Spleen (tissue), 11 donors: ENCODE results near the gene AVPR2. TPM values are rescaled to one million over a fixed set of nuclear protein-coding genes. Genes with fewer than 3 reads are reported as not detected.

Experiments
- DNase-seq: peaks from one replicate; pipeline ENCODE4 v3.0.0-alpha.2; 2020
- H3K27ac ChIP-seq, 8 donors: fragments of 200-600 bp; sonication (generic) in 7 of 8; 1 replicate in 4 of 8; 2 replicates in 4 of 8; pipeline versions ENCODE4 v1.5.0 to v1.8.0; 2016 to 2021; ENCODE audit warnings: inconsistent platforms in 4 of 8, mild to moderate bottlenecking in 4 of 8, moderate library complexity in 1 of 8
- H3K27me3 ChIP-seq, 7 donors: fragments of 200-600 bp; sonication (generic) in 6 of 7; replicated peaks in 1 of 7; 1 replicate in 4 of 7; 2 replicates in 3 of 7; pipeline versions ENCODE4 v1.5.0 to v1.8.0; 2016 to 2021; ENCODE audit warnings: inconsistent platforms in 3 of 7, mild to moderate bottlenecking in 1 of 7
- H3K36me3 ChIP-seq, 6 donors: fragments of 200-600 bp; sonication (generic) in 5 of 6; 1 replicate in 4 of 6; 2 replicates in 2 of 6; pipeline versions ENCODE4 v1.5.0 to v1.8.0; 2016 to 2021; ENCODE audit warnings: inconsistent platforms in 2 of 6
- H3K4me1 ChIP-seq, 6 donors: fragments of 200-600 bp; sonication (generic) in 5 of 6; 1 replicate in 3 of 6; 2 replicates in 3 of 6; pipeline versions ENCODE4 v1.5.0 to v1.8.0; 2016 to 2021; ENCODE audit warnings: inconsistent platforms in 3 of 6
- H3K4me3 ChIP-seq, 8 donors: fragments of 200-600 bp; sonication (generic) in 7 of 8; 1 replicate in 4 of 8; 2 replicates in 4 of 8; pipeline versions ENCODE4 v1.5.0 to v1.8.0; 2016 to 2021; ENCODE audit warnings: inconsistent platforms in 4 of 8, mild to moderate bottlenecking in 4 of 8, moderate library complexity in 2 of 8
- H3K9me3 ChIP-seq, 8 donors: fragments of 200-600 bp; sonication (generic) in 7 of 8; 1 replicate in 4 of 8; 2 replicates in 4 of 8; pipeline versions ENCODE4 v1.5.0 to v1.8.0; 2016 to 2021; ENCODE audit warnings: inconsistent platforms in 4 of 8
- CTCF ChIP-seq, 11 experiments: fragments of 200-600 bp in 7 of 11; fragments of 450-650 bp in 4 of 11; sonication (generic) in 4 of 11; IDR thresholded peaks in 8 of 11; conservative IDR thresholded peaks in 3 of 11; 1 replicate in 7 of 11; 2 replicates in 4 of 11; pipeline versions ENCODE4 v1.4.0 to v1.8.0; 2016 to 2021; ENCODE audit warnings: antibody characterized with exemption in 11 of 11, inconsistent platforms in 4 of 11, mild to moderate bottlenecking in 1 of 11
- POLR2A ChIP-seq, 3 donors: fragments of 450-650 bp; IDR thresholded peaks; one replicate each; pipeline ENCODE4 v1.5.1; 2017; ENCODE audit warnings: antibody characterized with exemption in 3 of 3, mild to moderate bottlenecking in 1 of 3
- POLR2AphosphoS5 ChIP-seq, 3 donors: sonication (generic); formaldehyde crosslinking; IDR thresholded peaks; one replicate each; pipeline ENCODE4 v1.5.1; 2017; ENCODE audit warnings: antibody characterized with exemption in 3 of 3
- WGBS, 5 donors: extraction: QIAGEN DNeasy Blood & Tissue Kit in 3 of 5; methylation state at CpG; one replicate each; pipeline versions ENCODE4 v1.1.5 to v1.1.7; 2013 to 2018; 5-methylcytosine and 5-hydroxymethylcytosine counted together
- intact Hi-C: fragments of 100-400 bp; cut with DNase I; formaldehyde crosslinking; loops from one replicate; pipeline ENCODE4 v1.15.0; 2023; ENCODE audit warnings: low total_unique reads
- polyA plus RNA-seq, 3 donors: library from polyadenylated mRNA; stranded (reverse); fragments of 200-250 nt; gene quantifications; one replicate each; pipeline ENCODE4 v1.2.1, GENCODE V29; 2013
- total RNA-seq, 7 donors: library from RNA; depleted of rRNA in 3 of 7; stranded (reverse); fragments of >200 nt in 3 of 7; fragmentation: NEBNext Ultra II Directional in 4 of 7; extraction: Animal tissue kit (Norgen Biotek cat#: 25700) in 4 of 7; gene quantifications; one replicate each; pipeline versions ENCODE4 v1.1.0 to v1.2.1, GENCODE V29; 2016 to 2021
- donor health status: healthy with polysubstance abuse.
- donor health status: DM: no; HTN: no; CAD: no; lungs with moderate emphysema.
- donor health status: DM: no; HTN: no; CAD: no.
- donor health status: Bipolar disorder and iron deficiency.
- donor health status: healthy.
- donor health status: DM: no; HTN: no; CAD: no.
- donor health status: DM: yes; HTN: yes; CAD: no.

Gene AVPR2
- total and polyA plus RNA-seq, 10 donors = 0.22 to 0.77 (median 0.39) TPM; not detected in 6

- WGBS, 5 donors = 74 to 82% (median 78%) methylated on average over 11 to 21 of the region's 21 CpGs
- Histone ChIP-seq H3K27ac (no peak overlapping the region), H3K4me3 (no peak overlapping the region), H3K4me1 (no peaks in the 10 kb centered on the region), H3K27me3 (peaks cover 0 to 21% (median 0%) of the 10 kb centered on the region in 7 donors), H3K36me3 (no peaks in the 10 kb centered on the region), H3K9me3 (no peaks in the 10 kb centered on the region)
- TF ChIP-seq POLR2AphosphoS5 (IDR thresholded peaks at IDR 0.05) = no peak
- peak; percentile 72 for DNase-seq
- intact Hi-C loops = no loop called here
Measured at GRCh38 chrX:153861733-153862310, 42.7 kb upstream of the AVPR2 start.

- H3K27me3 ChIP-seq = peaks cover 0 to 21% (median 0%) of the 10 kb centered on the region in 7 donors
- no peak overlapping the region for H3K4me3 ChIP-seq
- TF ChIP-seq POLR2A (IDR thresholded peaks at IDR 0.05) = no peak
- no peak for TF ChIP-seq CTCF (IDR thresholded peaks at IDR 0.05 in 8 of 11, conservative IDR thresholded peaks at IDR 0.05 in 3 of 11)
- TF ChIP-seq POLR2AphosphoS5 (IDR thresholded peaks at IDR 0.05) = no peak
- no peaks in the 10 kb centered on the region for H3K4me1 ChIP-seq
- no peak overlapping the region for H3K27ac ChIP-seq
- WGBS, 5 donors = 71 to 84% (median 74%) methylated on average over 5 to 22 of the region's 22 CpGs
- no peaks in the 10 kb centered on the region for H3K9me3 ChIP-seq
- intact Hi-C loops = no loop called here
- no peaks in the 10 kb centered on the region for H3K36me3 ChIP-seq
- peak; percentile 54 for DNase-seq
Measured at GRCh38 chrX:153862369-153863250, 41.9 kb upstream of the AVPR2 start.

- peaks cover 0 to 21% (median 0%) of the 10 kb centered on the region in 7 donors for H3K27me3 ChIP-seq
- TF ChIP-seq CTCF (IDR thresholded peaks at IDR 0.05 in 8 of 11, conservative IDR thresholded peaks at IDR 0.05 in 3 of 11) (no peak), POLR2A (IDR thresholded peaks at IDR 0.05) (no peak), POLR2AphosphoS5 (IDR thresholded peaks at IDR 0.05) (no peak)
- H3K36me3 ChIP-seq = no peaks in the 10 kb centered on the region
- no peak overlapping the region for H3K4me3 ChIP-seq
- intact Hi-C loops = no loop called here
- no peaks in the 10 kb centered on the region for H3K4me1 ChIP-seq
- 72 to 85% (median 78%) methylated on average over 4 to 28 of the region's 28 CpGs for WGBS, 5 donors
- no peak overlapping the region for H3K27ac ChIP-seq
- DNase-seq = peak; percentile 54
- no peaks in the 10 kb centered on the region for H3K9me3 ChIP-seq
Measured at GRCh38 chrX:153863251-153863991, 41.1 kb upstream of the AVPR2 start.

GRCh38 chrX:153864101-153864500 is 40.4 kb upstream of the AVPR2 start:
- intact Hi-C loops = no loop called here
- 83 to 93% (median 87%) methylated on average over 4 to 10 of the region's 10 CpGs for WGBS, 5 donors
- no peak for DNase-seq

More at GRCh38 chrX:153864101-153864500, 40.4 kb upstream of the AVPR2 start:
- H3K36me3 ChIP-seq = no peaks in the 10 kb centered on the region
- TF ChIP-seq CTCF (IDR thresholded peaks at IDR 0.05 in 8 of 11, conservative IDR thresholded peaks at IDR 0.05 in 3 of 11) (no peak), POLR2AphosphoS5 (IDR thresholded peaks at IDR 0.05) (no peak), POLR2A (IDR thresholded peaks at IDR 0.05) (no peak)
- H3K4me3 ChIP-seq = no peak overlapping the region
- H3K9me3 ChIP-seq = no peaks in the 10 kb centered on the region
- H3K27me3 ChIP-seq = peaks cover 0 to 21% (median 0%) of the 10 kb centered on the region in 7 donors
- no peaks in the 10 kb centered on the region for H3K4me1 ChIP-seq
- H3K27ac ChIP-seq = no peak overlapping the region
